Stimulated activated CD4-positive, alpha-beta T cell treated with anti-CD3 and anti-CD28 coated beads, Interleukin-1b, Interleukin-23, amount 100 ng/mL, for 48 hours (primary cell): ENCODE data around the gene SPSB3.

Source experiments
- DNase-seq: peaks from one replicate; pipeline ENCODE4 v3.0.0-alpha.2; 2020

SPSB3 gene

GRCh38 chr16:1762196-1762878 is 20.0 kb downstream of the SPSB3 start:
- no peak for DNase-seq

- no peak for DNase-seq
Observed at GRCh38 chr16:1761751-1762150, 20.6 kb downstream of the SPSB3 start.

- DNase-seq = no peak
Observed at GRCh38 chr16:1760911-1761310, 21.5 kb downstream of the SPSB3 start.

GRCh38 chr16:1759511-1759910 is 22.9 kb downstream of the SPSB3 start:
- no peak for DNase-seq

- DNase-seq = no peak
Observed at GRCh38 chr16:1758923-1759322, 23.4 kb downstream of the SPSB3 start.

GRCh38 chr16:1757714-1758461 is 24.5 kb downstream of the SPSB3 start:
- DNase-seq = no peak

- no peak for DNase-seq
Observed at GRCh38 chr16:1754204-1754603, 28.2 kb downstream of the SPSB3 start.

GRCh38 chr16:1752853-1753252 is 29.5 kb downstream of the SPSB3 start:
- no peak for DNase-seq

- DNase-seq = no peak
Observed at GRCh38 chr16:1751946-1752345, 30.4 kb downstream of the SPSB3 start.

GRCh38 chr16:1749152-1750117 is 32.9 kb downstream of the SPSB3 start:
- DNase-seq = no peak

- no peak for DNase-seq
Observed at GRCh38 chr16:1747934-1748333, 34.4 kb downstream of the SPSB3 start.

GRCh38 chr16:1746693-1747195 is 35.6 kb downstream of the SPSB3 start:
- DNase-seq = no peak

GRCh38 chr16:1745900-1746692 is 36.3 kb downstream of the SPSB3 start:
- DNase-seq = no peak

GRCh38 chr16:1745181-1745899 is 37.0 kb downstream of the SPSB3 start:
- DNase-seq = no peak

GRCh38 chr16:1744338-1744840 is 38.0 kb downstream of the SPSB3 start:
- no peak for DNase-seq

- no peak for DNase-seq
Observed at GRCh38 chr16:1743376-1744337, 38.7 kb downstream of the SPSB3 start.

- no peak for DNase-seq
Observed at GRCh38 chr16:1741553-1742165, 40.7 kb downstream of the SPSB3 start.

- no peak for DNase-seq
Observed at GRCh38 chr16:1740781-1741490, 41.4 kb downstream of the SPSB3 start.

- DNase-seq = no peak
Observed at GRCh38 chr16:1740234-1740633, 42.1 kb downstream of the SPSB3 start.
